GM23338 (cell line): ENCODE results near the gene ASB14.

Experiments
- CREB1 ChIP-seq: fragments of 250-450 bp; sonication (Bioruptor Pico); IDR thresholded peaks from 2 replicates; pipeline ENCODE4 v1.5.0; 2020; ENCODE audit warnings: low read depth, mild to moderate bottlenecking, moderate library complexity
- EZH2 ChIP-seq: fragments of 200-600 bp; sonication (generic); IDR thresholded peaks from one replicate; pipeline ENCODE4 v1.8.0; 2017; ENCODE audit warnings: antibody characterized with exemption, mild to moderate bottlenecking, low read depth; ENCODE audit not compliant: unreplicated experiment
- EZH2phosphoT487 ChIP-seq: fragments of 200-600 bp; sonication (generic); IDR thresholded peaks from one replicate; pipeline ENCODE4 v1.8.1; 2018; ENCODE audit warnings: antibody characterized with exemption; ENCODE audit not compliant: unreplicated experiment
- JUNB ChIP-seq: IDR thresholded peaks from one replicate; pipeline ENCODE4 v1.6.1; 2016; ENCODE audit warnings: antibody characterized with exemption; ENCODE audit not compliant: unreplicated experiment
- POLR2AphosphoS5 ChIP-seq: IDR thresholded peaks from 2 replicates; pipeline ENCODE4 v1.6.1; 2016; ENCODE audit warnings: antibody characterized with exemption, low read depth
- STAT1 ChIP-seq: IDR thresholded peaks from one replicate; pipeline ENCODE4 v1.6.1; 2016; ENCODE audit warnings: antibody characterized with exemption; ENCODE audit not compliant: unreplicated experiment
- TF ChIP-seq, protein P1 (sequence below), 2 experiments: fragments of 200-600 bp in 1 of 2; sonication (generic) in 1 of 2; conservative IDR thresholded peaks; 2 replicates each; pipeline versions ENCODE4 v1.5.1 to v1.6.1; 2016 to 2017; ENCODE audit warnings: antibody characterized with exemption in 2 of 2, low read depth in 2 of 2, mild to moderate bottlenecking in 2 of 2, moderate library complexity in 1 of 2
- TF ChIP-seq, protein P2 (sequence below): IDR thresholded peaks from one replicate; pipeline ENCODE4 v1.6.1; 2018; ENCODE audit warnings: antibody characterized with exemption; ENCODE audit not compliant: unreplicated experiment
- TF ChIP-seq, protein P3 (sequence below): IDR thresholded peaks from 2 replicates; pipeline ENCODE4 v1.6.1; 2016; ENCODE audit warnings: antibody characterized with exemption

DNA sequence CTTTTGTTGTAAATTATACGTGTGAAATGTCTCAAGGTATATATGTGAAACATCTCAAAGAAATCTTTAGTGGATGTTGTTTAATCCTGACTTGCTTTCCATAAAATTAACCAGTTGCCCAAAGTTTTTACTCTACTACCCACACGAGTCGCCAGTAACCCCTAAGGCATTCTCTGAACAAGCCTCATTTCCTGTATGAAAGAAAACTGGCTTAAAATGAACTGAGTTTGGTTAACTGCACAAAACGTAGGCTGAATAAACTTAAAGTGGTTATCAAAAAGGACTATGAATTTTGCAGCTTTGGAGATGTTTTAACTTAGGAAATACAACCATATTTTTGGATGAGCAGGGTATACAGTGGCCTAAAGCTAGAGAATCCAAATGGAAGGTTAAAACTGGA is 67.6 kb downstream of the ASB14 start:
- TF ChIP-seq, protein P1, sequence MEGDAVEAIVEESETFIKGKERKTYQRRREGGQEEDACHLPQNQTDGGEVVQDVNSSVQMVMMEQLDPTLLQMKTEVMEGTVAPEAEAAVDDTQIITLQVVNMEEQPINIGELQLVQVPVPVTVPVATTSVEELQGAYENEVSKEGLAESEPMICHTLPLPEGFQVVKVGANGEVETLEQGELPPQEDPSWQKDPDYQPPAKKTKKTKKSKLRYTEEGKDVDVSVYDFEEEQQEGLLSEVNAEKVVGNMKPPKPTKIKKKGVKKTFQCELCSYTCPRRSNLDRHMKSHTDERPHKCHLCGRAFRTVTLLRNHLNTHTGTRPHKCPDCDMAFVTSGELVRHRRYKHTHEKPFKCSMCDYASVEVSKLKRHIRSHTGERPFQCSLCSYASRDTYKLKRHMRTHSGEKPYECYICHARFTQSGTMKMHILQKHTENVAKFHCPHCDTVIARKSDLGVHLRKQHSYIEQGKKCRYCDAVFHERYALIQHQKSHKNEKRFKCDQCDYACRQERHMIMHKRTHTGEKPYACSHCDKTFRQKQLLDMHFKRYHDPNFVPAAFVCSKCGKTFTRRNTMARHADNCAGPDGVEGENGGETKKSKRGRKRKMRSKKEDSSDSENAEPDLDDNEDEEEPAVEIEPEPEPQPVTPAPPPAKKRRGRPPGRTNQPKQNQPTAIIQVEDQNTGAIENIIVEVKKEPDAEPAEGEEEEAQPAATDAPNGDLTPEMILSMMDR (conservative IDR thresholded peaks at IDR 0.05; ENCODE audit: low read depth in 2 of 2) = no peak
- TF ChIP-seq, protein P2, sequence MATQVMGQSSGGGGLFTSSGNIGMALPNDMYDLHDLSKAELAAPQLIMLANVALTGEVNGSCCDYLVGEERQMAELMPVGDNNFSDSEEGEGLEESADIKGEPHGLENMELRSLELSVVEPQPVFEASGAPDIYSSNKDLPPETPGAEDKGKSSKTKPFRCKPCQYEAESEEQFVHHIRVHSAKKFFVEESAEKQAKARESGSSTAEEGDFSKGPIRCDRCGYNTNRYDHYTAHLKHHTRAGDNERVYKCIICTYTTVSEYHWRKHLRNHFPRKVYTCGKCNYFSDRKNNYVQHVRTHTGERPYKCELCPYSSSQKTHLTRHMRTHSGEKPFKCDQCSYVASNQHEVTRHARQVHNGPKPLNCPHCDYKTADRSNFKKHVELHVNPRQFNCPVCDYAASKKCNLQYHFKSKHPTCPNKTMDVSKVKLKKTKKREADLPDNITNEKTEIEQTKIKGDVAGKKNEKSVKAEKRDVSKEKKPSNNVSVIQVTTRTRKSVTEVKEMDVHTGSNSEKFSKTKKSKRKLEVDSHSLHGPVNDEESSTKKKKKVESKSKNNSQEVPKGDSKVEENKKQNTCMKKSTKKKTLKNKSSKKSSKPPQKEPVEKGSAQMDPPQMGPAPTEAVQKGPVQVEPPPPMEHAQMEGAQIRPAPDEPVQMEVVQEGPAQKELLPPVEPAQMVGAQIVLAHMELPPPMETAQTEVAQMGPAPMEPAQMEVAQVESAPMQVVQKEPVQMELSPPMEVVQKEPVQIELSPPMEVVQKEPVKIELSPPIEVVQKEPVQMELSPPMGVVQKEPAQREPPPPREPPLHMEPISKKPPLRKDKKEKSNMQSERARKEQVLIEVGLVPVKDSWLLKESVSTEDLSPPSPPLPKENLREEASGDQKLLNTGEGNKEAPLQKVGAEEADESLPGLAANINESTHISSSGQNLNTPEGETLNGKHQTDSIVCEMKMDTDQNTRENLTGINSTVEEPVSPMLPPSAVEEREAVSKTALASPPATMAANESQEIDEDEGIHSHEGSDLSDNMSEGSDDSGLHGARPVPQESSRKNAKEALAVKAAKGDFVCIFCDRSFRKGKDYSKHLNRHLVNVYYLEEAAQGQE = no peak
- TF ChIP-seq POLR2AphosphoS5 (no peak), EZH2phosphoT487 (no peak), EZH2 (no peak), JUNB (no peak), STAT1 (no peak), CREB1 (CRISPR knock-in tag) (no peak)
- TF ChIP-seq, protein P3, sequence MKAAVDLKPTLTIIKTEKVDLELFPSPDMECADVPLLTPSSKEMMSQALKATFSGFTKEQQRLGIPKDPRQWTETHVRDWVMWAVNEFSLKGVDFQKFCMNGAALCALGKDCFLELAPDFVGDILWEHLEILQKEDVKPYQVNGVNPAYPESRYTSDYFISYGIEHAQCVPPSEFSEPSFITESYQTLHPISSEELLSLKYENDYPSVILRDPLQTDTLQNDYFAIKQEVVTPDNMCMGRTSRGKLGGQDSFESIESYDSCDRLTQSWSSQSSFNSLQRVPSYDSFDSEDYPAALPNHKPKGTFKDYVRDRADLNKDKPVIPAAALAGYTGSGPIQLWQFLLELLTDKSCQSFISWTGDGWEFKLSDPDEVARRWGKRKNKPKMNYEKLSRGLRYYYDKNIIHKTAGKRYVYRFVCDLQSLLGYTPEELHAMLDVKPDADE = no peak
